NCI-H1417 (cell line): ENCODE results near the gene UAP1.

Experiments
- DNase-seq, 3 experiments: peaks; one replicate each; lab custom pipeline; 2025; lab: John Stamatoyannopoulos, UW

UAP1 gene

DNA sequence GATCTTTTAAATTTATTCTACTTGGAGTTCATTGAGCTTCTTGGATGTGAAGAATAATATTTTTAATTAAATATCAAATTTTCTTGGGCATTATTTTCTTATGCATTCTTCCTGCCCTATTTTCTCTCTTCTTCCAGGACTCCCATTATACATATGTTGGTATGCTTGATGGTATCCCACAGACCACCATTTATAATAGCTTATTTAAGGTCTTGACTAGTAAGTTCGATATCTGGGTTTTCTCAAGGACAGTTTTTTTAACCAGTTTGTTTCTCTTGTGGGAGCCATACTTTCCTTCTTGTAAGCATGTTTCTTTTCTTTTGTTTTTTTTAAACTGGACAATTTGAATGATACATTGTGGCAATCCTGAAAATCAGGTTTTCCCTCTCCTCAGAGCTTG lies 55.3 kb downstream of the UAP1 start:
- no peak for DNase-seq

DNA sequence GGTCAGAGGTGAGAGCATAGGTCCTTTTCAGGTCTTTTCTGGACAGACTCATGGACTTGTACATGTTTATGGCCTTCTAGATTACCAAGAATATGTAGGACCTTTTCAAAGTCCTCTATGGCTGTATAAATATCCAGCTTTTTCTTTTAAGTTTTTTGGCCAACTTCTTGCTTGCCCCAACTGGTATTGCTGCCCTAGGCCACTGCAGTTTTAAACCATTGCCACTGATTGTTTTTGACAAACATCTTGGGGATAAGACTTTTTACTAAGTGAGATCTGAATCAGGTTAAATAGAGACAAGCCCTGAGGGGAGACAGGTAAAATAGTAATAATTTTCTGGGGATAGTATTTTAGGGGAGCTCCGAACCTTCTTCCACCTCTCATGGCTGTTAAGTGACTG lies 56.0 kb downstream of the UAP1 start:
- DNase-seq, result no peak

DNA sequence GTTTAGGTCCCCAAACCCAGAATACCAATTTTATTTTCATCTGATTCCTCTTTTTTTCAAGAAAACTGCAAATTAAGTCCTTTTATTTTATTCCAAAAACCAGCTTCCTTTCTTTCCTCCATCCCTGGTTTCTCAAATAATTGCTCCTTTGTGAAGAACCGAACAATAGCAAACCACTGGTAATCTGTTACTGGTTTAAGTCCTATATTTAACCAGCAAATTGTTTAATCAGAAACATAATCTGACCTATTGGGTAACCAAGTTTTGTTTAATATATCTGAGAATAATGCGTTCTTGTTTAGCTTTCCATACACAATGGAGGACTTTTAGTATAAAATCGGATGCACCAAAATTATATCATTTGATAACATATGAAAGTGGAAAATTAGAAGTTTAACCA lies 57.6 kb downstream of the UAP1 start:
- DNase-seq, result no peak

DNA sequence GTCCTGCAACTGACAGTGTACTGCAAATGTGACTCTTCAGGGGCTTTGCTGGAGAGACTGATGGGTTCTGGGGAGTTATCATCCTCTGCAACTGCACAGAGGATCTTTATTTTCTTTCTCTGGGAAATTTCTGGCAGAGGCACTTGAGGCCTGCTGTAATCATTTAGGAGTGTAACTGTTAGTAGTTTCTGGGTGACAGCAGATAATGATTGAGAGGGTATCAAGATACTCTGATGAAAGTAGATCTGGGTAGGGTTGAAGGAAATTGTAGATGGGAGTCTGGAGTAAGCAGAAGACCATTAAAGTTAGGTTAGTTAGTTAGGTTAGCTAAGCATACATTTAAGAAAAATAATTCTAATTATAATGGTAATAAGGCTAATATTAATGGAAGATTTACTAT lies 59.7 kb downstream of the UAP1 start:
- DNase-seq, result no peak

DNA sequence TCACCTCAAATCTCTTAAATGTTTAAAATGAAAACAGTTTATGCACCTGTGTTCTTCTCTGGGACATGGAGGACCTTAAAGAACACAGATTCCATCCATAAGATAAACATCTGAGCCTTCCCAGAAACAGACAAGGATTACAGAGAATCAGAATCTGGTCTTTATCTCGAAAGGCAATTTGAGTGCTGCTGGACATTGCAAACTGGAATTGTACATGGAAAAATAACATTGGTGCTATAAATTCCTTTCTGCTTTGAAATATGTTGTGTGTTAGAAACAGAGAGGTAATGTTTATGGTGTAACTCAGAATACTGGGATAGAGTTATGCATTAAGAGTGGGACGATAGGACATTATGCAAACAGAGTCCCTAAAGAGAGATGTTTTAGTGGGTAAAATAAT lies 64.2 kb downstream of the UAP1 start:
- no peak for DNase-seq

DNA sequence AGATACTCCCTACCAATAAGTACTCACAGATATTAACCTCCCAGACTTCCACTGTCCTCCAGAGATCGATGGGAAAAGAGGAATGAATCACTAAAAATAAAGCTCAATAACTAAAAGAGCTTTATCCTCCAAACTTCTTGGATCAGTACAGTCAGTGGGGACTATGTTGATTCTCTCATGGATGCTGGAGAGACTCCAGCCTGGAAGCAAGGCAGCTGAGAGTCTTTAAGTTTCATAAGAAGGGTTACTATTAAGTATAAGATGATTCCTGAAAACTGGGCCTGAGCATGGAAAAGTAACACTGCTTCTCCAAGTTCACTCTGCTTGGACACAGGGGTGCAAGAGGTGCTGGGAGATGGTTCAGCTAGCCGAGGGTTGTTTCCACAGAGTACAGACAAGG lies 64.6 kb downstream of the UAP1 start:
- no peak for DNase-seq

DNA sequence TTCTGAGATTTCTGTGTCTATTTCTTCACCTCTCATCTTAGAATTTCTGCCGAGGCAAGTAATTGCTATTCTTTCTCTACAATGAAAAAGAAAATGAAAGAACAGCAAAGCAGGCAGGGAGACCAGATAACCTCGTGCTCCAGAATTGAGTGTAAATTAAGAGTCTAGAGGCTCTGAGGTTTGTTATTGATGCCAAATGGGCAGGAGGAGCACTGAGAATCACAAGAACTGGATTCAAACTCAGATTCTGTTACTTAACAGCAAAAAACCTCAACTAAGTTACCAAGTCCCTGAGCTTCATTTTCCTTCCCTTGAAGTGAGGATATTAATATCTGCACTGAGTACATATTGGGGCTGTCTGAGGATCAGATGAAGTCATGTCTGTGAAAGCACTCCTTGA lies 65.2 kb downstream of the UAP1 start:
- DNase-seq, result no peak

DNA sequence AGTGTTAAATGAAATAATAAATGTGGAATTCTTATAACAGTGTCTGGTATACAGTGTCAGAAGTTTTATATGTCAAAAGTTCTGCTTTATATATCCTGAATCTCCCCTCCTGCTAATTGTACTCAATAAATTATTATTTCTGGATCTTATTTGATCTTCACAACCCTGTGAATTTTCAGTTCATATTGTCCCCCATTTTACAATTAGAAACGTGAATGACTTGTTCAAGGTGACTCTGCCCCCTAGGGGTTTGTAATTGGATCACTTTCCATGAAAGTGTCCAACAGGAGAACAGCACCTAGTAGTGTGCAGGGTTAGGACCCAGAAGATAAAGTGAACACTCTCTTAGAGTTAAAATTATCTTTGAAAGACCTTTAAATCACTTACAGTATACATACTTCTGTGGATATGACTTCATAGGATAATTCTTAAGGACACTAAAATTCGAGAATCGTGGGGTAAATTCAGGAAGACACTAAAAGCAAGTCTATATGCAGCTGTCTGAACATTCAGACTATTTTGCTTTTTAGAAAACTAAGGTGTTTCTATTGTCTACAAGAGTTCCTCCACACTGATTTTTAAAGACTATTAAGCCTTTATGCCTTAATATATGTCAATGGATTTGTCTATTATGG lies 66.3 kb downstream of the UAP1 start:
- peak; percentile 11 to 63 (median 42) for DNase-seq

DNA sequence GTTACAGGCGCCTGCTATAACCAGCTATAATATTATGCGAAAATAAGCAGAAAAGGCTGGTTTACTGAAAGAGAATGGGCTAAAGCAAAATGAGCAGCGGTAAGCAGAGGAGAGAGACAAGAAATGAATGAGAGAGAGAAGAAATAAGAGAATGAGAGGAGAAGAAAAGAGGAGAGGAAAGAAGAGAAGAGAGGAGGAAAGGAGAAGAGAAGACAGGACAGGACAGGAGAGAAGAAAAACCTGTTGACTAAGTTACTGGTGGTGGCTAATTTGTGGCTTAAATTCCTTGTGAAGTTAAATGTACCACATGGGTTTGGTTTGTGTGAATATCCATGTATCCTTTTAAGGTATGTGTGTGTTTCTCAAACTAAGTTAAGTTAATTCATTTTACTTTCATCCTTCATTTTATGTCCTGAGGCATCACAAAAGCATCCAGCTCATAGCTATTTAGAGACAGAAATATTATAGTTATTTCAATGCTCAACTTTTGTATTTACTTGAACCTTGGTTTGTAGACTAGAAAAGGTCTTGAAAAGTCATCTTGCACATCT lies 67.6 kb downstream of the UAP1 start:
- no peak for DNase-seq

DNA sequence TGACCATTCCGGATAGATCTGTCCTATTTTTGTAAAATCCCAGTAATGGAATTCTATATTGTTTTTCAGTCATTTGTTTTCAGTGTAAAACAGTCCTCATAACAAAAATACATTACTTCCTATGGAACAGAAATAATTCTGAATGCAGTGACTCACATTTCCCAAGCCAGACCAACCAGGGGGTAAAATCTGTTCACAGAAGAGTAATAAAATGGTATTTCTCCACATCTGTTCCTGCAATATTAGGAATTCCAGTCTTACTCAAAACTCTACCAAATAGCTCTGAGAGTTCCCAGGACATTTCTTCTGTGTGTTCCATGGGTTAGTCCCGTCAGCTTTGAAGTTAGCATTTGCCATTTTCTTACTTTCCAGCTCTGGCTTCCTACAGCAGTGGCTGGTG lies 68.1 kb downstream of the UAP1 start:
- DNase-seq, result no peak

DNA sequence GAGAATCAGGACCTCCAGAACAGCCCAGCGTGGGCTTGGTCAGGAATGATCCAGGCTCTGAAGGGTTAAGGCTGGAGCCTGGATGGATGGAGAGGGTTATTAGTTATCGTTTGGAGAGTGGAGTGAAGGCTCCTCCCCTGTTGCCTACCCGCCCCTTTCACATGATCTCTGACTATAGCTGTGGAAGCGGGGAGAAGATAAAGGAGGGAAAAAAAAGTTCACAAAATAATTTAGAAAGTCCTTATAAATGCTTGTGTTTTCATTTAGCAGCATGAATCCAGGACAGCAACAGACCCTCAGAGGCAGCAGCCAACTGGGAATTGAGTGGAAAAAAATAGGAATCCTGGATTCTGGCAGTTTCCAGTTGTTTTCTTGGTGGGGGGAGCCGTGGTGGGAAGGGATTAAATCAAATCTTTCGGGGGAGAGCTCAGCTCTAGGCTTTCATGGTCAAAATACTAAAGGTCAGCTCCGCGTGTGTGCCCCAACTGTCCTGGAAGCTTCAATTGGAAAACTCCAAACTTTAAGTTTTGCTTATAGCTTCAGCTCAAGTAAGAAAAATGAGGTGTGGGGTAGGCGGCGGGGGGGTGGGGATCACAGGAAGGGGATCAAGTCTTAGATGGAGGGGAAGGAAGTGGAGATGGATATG lies 70.1 kb downstream of the UAP1 start:
- DNase-seq, result no peak

DNA sequence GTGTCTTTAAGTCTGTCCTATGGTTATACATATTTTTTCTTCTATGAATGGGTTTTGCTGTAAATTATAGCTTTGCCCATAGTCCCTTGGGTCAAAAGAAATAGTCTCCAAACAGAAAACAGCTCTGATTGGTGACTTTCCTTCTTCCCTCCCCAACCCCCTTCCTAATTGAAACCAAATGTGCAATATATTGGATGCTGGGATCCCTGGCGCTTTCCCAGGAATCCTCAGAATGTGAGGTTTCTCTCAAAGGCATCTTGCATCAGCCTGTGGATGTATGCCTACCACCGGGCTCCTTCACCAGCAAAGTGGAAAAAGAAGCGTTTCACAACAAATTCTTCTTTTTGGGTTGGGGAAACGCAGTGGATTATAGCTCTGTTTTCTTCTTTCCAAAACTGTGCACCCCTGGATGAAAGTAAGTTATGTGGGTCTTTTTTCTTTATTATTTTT lies 70.7 kb downstream of the UAP1 start, which contains the start of gene DDR2:
Gene DDR2 (plus strand): TSS at position 248 of the 450 bp plus-strand sequence. CDS start 86,600 bp downstream, outside the sequence.
- no peak for DNase-seq

DNA sequence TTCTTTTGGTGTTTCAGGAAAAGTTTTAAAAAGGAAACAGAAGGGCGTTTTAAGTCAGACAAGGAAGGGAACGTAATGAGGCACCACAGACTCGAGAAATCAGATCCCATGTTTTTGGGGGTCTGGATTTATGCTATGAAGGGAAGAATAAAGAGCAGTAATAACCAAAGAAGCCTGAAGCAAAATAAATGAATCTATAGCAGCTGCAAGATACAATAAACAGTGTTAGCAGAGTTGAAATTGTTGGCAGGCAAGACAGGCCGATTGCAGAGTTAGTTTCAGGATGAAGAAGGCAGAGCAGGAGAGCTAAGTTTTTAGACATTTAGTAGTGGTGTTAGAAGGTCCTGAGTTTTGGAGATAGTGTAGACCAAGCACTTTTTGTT lies 71.2 kb downstream of the UAP1 start:
- no peak for DNase-seq

DNA sequence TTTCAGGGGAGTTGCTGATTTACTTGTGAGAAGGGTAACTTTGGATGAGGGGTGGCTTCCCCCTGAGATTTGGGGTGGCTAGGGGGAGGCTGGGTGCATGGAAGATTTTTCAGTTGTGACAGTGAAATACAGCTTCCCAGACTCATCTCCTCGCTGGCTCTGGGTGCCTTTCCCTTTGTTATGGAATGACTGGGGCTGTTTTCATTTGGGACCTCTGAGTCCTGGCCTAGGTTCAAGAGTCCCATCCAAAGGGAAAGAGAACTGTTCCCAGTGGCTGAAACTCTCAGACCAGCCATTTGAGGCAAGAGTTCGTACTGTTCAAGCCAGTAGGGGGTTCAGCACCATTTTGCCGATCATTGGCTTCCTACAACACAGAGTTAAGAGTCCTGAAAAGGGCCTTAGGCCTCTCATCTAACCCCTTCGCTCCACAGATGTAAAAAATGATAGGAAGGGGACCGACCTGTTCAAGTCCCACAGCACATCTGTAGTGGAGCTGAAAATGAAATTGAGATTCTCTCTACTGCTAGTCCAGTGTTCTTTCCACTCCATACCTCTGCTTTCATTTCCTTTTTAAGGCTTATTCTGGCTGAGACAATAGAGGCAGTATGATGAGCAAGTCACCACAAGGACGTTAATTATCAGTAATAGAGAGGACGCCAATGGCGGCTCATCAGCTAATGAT lies 71.7 kb downstream of the UAP1 start:
- DNase-seq, result no peak

DNA sequence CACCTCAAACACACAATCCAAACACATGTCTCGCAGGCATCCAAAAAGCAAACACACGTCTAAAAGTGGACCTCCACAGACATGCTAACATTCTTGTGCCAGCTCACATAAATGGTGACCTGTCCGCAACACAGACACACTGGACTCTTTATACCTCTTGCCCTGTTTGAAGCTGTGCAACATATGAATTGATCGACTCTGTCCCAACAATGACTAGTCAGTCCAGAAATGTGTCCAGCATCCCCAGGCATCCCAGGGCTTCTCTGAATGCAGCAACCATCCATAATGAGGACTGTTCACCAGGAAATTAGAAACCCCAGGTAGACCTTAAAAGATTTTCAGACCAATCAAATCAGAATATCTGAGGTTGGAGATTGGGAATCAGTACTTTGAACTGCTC lies 73.9 kb downstream of the UAP1 start:
- DNase-seq, result no peak

DNA sequence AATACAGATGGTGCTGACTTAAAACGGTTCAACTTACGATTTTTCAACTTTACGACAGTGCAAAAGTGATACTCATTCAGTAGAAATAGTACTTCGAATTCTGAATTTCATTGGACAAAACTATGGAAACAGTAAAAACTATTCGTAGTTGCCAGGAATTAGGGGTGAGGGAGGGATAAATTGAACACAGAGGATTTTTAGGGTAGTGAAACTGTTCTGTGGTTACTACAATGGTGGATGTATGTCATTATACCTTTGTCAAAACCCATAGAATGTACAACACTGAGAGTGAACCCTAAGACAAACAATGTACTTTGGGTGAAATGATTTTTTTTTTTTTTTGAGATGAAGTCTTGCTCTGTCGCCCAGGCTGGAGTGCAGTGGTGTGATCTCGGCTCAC lies 78.2 kb downstream of the UAP1 start:
- DNase-seq, result no peak

DNA sequence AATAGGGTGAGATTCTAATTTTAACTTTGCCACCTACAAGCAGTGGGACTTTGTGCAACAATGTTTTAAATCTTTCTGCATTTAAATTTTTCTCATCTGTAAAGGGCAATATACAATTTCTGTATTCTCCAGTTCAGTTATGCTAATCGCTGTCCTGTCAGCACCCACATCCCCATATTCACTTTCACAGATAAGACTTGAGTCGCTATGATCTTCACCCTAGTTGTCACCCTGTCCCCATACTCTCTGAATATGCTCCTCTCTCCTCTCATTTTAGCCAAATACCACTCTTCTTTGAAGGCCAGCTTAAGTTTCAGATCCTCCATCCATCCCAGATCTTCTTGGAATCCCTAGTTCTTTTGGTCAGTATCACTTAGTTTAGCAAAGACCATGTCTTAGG lies 79.6 kb downstream of the UAP1 start:
- DNase-seq, result no peak

DNA sequence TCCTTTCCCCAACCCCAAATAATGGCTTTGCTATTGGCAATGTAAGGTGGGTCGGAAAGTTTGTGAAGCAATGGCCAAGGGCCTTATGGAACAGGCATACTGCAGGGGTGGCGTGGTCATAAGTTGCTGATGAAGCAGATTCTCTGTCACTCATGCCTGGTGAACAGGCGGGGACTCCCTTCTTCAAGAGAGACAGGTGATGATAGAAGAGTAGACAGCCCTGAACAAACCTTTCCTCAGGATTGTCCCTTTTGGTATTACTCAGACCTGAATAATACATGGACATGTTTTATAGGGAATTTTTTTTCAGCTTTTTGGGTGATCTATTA lies 83.4 kb downstream of the UAP1 start:
- no peak for DNase-seq

DNA sequence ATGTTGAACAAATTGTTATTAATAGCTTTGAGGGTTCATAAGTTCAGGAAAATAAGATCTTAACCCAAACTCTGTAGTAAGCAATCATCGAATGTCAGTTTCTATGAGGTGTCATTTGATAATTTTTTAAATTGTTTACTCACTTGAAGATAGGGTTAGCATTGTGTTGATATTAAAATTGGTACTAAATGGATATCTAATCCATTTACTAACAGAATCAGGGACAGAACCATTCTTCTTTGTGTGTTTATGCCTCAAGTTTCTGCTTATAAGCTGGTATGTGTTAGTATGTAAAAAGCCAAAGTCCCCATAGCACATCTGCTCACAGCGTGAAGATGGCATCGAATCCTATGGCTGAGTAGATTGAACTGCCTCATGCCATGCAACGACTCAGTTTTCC lies 84.1 kb downstream of the UAP1 start:
- no peak for DNase-seq

DNA sequence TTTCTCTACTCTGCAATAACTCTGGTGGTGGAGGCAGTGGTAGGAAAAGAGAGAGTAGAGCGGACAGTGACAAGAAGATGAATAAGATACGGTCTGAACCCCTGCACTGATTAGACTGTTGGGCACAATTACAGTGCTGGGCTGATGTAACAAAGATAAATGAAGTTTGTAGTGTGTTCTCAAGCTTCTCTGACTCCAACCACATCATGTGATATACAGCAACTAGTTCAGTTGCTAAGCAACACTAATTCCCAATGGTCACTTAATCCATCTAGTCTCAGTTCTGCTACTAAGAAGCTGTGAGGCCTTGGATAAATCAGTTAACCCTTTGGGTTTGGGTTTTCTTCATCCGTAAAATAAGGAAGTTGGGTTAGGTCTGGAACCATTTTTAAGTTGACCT lies 88.1 kb downstream of the UAP1 start:
- peak in 2 of 3 experiments; percentile 29 to 32 for DNase-seq
